Cardiac muscle cell (in vitro differentiated cells and primary cell): ENCODE results near the gene SLC9A9. TPM values are rescaled to one million over a fixed set of nuclear protein-coding genes. Genes with fewer than 3 reads are reported as not detected.

Source experiments
- DNase-seq, 2 donors: peaks; one replicate each; pipeline versions ENCODE4 v3.0.0 to v3.0.0-alpha.2; 2010 to 2017; ENCODE audit warnings: low read depth in 1 of 2, low spot score in 1 of 2
- H3K27ac ChIP-seq: fragments of 200-600 bp; sonication (generic); 2 replicates; pipeline ENCODE4 v1.5.1; 2016
- H3K27me3 ChIP-seq: fragments of 200-600 bp; sonication (generic); 2 replicates; pipeline ENCODE4 v1.6.0; 2016; ENCODE audit warnings: control low read depth
- H3K36me3 ChIP-seq: fragments of 200-600 bp; sonication (generic); 2 replicates; pipeline ENCODE4 v1.5.1; 2016; ENCODE audit warnings: control low read depth
- H3K4me1 ChIP-seq: fragments of 200-600 bp; sonication (generic); 2 replicates; pipeline ENCODE4 v1.8.1; 2017; ENCODE audit warnings: low read depth, mild to moderate bottlenecking, mixed run types
- H3K4me3 ChIP-seq: fragments of 200-600 bp; sonication (generic); 2 replicates; pipeline ENCODE4 v1.5.1; 2016; ENCODE audit warnings: mild to moderate bottlenecking
- H3K9me3 ChIP-seq: fragments of 200-600 bp; sonication (generic); 2 replicates; pipeline ENCODE4 v1.5.1; 2017; ENCODE audit warnings: low read depth, mild to moderate bottlenecking, control low read depth
- polyA plus RNA-seq: library from polyadenylated mRNA; unstranded; fragments of >200 nt; fragmentation: Nextera tagmentation; extraction: Ambion mirVana; gene quantifications from 2 replicates; pipeline ENCODE4 v1.2.1, GENCODE V29; 2016
- total RNA-seq: library from RNA; depleted of rRNA; stranded (reverse); fragments of >200 nt; gene quantifications from 2 replicates; pipeline ENCODE4 v1.2.3, GENCODE V29; 2016
- TF ChIP-seq, protein P1 (sequence below): IDR thresholded peaks from 2 replicates; pipeline ENCODE4 v1.5.1; 2012; ENCODE audit warnings: low read depth, mild to moderate bottlenecking, low read length

The SLC9A9 gene
- total and polyA plus RNA-seq, 2 experiments from 2014 or later, result 0.73 to 1.5 TPM

GRCh38 chr3:143674100-143674968, 173.9 kb downstream of the SLC9A9 start:
- Histone ChIP-seq H3K27me3 (no peaks in the 10 kb centered on the region), H3K4me1 (no peaks in the 10 kb centered on the region), H3K4me3 (no peak overlapping the region), H3K27ac (no peak overlapping the region), H3K9me3 (no peaks in the 10 kb centered on the region), H3K36me3 (no peaks in the 10 kb centered on the region)
- TF ChIP-seq, protein P1, sequence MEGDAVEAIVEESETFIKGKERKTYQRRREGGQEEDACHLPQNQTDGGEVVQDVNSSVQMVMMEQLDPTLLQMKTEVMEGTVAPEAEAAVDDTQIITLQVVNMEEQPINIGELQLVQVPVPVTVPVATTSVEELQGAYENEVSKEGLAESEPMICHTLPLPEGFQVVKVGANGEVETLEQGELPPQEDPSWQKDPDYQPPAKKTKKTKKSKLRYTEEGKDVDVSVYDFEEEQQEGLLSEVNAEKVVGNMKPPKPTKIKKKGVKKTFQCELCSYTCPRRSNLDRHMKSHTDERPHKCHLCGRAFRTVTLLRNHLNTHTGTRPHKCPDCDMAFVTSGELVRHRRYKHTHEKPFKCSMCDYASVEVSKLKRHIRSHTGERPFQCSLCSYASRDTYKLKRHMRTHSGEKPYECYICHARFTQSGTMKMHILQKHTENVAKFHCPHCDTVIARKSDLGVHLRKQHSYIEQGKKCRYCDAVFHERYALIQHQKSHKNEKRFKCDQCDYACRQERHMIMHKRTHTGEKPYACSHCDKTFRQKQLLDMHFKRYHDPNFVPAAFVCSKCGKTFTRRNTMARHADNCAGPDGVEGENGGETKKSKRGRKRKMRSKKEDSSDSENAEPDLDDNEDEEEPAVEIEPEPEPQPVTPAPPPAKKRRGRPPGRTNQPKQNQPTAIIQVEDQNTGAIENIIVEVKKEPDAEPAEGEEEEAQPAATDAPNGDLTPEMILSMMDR, result peak; percentile 93
- DNase-seq, result peak; percentile 78 to 84

DNA sequence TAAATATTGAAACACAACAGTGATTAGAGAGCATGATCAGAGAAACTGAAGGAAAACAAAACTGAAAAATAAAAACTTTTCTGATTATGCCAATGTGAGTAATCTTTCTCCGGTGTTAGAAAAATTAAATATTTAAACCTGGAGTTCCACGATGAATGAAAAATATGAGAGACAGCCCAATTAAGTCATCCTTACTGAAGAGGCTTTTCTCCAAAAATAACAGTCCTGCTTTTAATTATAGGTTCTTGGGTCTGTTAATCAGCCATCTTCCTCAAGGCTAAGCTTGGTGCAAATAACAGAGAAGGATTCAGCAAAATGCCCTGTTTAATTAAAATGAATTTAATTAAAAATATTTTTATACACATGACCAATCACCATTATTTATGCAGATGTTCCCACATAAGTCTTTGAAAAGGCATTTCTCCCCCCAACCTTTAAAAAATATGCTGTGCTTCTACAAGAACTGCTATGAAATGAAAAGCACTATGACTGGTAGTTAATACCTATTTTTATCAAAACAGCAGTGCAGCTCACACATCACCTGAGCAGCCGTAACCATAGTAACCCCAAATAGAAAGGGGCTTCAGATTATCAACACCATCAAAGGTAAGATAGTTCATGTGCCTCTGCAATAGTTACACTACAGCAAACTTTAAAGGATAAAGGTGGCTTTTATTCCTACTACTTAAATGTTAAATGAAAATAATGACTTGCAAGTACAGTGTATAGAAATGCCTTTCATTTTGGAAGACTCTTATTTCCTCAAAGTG, 175.7 kb downstream of the SLC9A9 start:
- Histone ChIP-seq H3K4me3 (no peak overlapping the region), H3K36me3 (no peaks in the 10 kb centered on the region), H3K9me3 (no peaks in the 10 kb centered on the region), H3K27me3 (no peaks in the 10 kb centered on the region), H3K27ac (no peak overlapping the region), H3K4me1 (no peaks in the 10 kb centered on the region)
- no peak for DNase-seq
- TF ChIP-seq, protein P1, result no peak

GRCh38 chr3:143671626-143672025, 176.6 kb downstream of the SLC9A9 start:
- TF ChIP-seq, protein P1, result no peak
- no peaks in the 10 kb centered on the region for H3K36me3 ChIP-seq
- no peak overlapping the region for H3K27ac ChIP-seq
- no peaks in the 10 kb centered on the region for H3K9me3 ChIP-seq
- no peaks in the 10 kb centered on the region for H3K27me3 ChIP-seq
- no peak overlapping the region for H3K4me3 ChIP-seq
- no peak for DNase-seq
- no peaks in the 10 kb centered on the region for H3K4me1 ChIP-seq

- TF ChIP-seq, protein P1, result no peak
- Histone ChIP-seq H3K4me3 (no peak overlapping the region), H3K27ac (no peak overlapping the region), H3K27me3 (no peaks in the 10 kb centered on the region), H3K36me3 (no peaks in the 10 kb centered on the region), H3K4me1 (no peaks in the 10 kb centered on the region), H3K9me3 (no peaks in the 10 kb centered on the region)
- no peak for DNase-seq
Measured at GRCh38 chr3:143668924-143669790, 179.1 kb downstream of the SLC9A9 start.

DNA sequence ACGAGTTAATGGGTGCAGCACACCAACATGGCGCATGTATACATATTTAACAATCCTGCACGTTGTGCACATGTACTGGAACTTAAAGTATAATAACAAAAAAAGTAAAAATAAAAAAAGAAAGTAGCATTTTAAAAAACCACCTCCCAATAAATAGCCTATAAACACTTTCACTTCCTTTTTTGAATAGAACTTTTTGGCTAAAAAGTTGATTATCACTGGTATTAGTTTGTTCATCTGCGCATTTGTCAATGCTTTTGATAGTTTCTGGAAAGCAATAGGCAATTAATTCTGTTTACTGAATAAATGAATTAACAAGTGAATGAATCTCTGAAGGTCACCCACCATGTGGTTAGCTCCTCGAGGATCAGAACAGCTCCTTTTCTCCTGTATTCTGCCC, 179.9 kb downstream of the SLC9A9 start:
- Histone ChIP-seq H3K27ac (no peak overlapping the region), H3K36me3 (no peaks in the 10 kb centered on the region), H3K27me3 (no peaks in the 10 kb centered on the region), H3K9me3 (no peaks in the 10 kb centered on the region), H3K4me1 (no peaks in the 10 kb centered on the region), H3K4me3 (no peak overlapping the region)
- TF ChIP-seq, protein P1, result no peak
- DNase-seq, result no peak
